IPS DF 4.7 (cell line): ENCODE data around the gene CRMP1.

Experiments
- DNase-seq: peaks from one replicate; pipeline ENCODE4 v3.0.0-alpha.2; 2013; ENCODE audit warnings: low spot score; ENCODE audit errors: extremely low read depth

The CRMP1 gene

DNA sequence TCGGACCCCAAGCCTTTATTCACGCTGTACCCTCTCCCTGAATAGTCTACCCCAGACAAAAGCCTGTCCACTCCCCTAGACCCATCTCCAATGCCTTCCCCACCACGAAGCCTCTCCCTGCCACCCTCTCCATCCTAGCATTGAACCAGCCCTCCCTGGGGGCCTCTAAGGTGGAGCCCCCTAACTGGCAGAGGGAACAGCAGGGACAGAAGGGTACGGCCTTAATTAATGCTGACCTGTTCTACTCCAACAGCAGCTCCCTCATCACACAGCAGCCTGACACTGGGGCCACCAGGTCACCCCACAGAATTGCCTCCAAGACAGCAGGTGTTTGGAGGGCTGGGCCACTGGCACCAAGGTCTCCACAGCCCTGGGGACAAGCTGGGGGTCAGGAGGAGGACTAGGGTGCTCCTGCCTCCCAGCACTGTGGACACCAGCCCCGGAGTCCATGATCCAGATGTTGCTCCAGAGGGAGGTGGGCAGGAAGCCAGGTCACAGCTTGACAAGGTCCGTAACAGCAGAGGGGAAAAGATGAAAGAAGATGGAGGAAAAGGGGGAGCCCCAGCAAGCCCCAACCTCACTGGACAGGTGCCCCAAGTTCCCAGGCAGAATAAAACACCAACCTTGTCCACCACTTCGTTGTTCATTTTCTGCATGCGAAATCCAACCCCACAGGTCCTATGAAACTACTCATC is 3.7 kb downstream of the CRMP1 start:
- no peak for DNase-seq

DNA sequence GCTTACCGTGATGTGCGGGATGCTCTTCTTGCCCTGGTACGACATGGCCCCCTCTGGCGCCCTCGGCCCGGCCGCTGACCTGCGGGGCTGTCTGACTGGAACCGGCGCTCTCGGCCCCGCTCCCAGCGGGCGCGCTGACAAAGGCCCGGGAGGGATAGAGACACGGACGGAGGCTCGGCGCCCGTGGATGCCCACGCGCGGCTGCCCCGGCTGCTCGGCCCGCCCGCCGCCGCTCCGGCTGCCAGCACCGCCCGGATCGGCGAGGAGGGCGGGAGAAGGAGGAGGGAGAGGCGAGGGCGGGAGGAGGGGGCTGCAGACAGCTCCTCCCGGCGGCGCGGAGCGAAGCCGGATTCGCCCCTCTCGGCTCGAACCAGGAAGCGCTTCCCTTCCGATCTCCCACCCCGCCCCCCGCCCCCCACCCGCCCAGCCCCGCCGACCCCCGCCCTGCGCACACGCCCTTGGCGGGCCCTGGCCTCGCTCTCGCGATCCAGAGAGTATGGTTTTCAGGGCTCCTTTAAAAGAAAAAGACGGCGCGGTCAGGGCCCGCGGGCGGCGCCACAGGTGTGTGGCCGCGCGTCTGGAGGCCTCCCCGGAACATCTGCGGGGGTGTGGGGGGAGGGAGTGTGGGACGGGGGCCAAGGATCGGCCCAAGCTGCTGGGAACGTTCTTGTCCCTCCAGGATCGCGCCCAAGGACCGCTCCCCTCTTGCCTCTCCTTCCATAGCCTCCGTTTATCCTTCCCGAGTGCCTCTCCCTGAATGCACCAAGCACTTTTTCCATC is 4.5 kb downstream of the CRMP1 start:
- DNase-seq = no peak

DNA sequence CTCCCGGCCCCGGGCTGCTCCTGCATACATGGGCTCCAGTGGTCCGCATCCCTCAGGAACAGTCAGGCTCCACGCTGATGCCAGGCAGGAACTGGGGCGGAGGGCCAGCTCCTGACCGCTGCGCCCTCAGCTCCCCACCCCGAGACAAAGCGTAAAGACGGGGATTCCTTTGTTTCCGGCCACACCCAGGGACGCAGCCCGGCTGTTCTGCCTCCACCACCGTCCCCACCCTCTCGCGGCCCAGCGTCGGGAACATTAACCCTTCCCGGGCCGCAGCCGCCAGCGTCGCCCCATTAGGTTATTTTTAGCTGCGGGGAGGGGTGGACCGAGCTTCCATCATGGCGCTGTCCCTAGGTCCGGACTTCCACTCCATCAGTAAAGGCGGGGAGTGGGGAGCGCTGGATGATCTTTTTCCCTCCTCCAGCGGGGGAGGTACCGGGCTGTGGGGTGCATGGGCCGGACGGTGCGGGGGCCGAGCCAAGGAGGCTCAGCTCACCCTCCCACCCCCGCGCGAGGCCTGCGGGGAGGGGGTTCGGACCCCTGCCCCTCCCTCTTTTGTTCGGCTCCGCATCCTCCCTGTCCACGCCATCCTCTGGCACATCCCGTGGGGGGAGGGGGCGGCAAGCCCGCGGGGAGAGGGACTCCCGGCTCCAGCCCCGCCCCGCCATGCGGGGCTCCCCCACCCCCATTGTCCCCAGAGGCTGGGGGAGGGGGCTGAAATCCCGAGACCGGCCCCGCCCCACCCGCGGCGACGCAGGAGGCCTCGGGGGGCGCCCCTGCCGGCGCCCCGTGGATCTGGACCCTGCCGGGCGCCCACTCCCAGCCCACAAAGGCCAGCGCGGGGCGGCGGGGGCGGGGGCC is 5.3 kb downstream of the CRMP1 start:
- DNase-seq = no peak

DNA sequence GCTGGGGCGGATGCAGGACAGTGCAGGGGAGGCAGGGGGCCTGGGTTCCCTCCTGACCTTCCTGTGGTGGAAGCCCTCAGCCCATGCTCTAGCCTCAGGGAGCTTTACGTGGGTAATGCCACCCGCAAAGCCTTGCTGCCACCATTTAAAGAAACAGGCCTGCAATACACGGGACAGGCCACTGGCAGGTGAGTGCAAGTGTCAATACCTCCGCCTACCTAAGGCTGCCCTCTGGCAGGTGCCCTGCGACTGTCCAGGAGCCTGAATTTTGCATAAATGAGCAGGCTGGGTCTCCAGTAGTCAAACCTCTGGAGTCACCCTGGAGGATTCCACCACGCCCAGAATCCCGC is 5.9 kb downstream of the CRMP1 start:
- no peak for DNase-seq

DNA sequence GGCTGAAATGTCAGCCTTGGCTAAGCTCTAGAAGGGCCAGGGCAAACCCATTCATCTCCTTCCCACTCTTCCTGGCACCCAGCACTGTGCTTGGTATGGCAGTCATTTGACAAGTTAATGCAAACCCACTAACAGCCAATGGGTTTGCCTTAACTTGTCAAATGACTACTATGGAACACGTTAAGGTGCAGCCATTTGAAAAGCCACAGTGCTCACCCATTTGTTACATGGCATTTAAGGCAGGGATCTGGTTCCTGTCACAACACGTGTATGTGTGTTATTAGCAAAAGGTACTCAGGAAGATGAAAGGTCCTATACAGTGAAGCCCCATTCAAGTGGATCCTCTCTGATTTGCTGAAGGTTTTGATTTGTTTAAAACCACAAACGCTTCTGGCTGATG is 7.2 kb downstream of the CRMP1 start:
- no peak for DNase-seq

DNA sequence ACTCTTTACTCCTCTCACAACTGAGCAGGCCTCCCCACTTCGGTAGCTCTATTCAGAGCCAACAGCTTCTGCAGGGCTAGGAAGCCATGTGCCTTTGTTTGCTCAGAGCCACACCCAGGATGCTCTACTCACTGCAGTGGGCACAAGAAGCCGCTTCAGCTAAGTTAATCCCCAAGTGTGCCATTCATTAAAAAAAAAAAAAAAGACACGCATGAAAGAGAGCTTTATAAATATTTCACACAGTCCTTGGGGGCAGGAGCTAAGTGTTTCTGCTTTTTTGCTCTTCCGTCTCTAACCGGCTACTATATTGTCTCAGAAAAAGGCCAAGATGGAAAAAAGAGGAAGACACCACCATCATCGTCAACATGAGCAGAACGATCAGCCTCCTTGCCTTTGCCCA is 8.1 kb downstream of the CRMP1 start:
- no peak for DNase-seq

DNA sequence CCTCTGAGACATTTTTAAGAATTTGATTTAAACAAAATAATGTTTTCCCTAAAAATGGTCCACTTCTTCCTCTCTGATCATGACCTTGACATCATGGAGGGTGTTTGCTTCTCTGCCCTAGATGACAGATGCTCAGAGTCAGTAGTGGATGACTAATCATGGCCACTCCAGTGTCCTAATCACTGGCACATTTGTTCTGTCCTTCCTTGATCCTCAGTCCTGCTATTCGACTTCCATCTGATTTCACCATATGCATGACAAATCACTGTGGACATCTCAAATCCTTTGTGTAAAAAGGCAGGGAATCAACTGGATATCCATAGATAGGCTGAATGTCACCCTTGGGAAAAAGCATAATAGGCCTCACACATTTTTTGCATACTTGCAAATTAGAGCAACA is 9.0 kb downstream of the CRMP1 start:
- DNase-seq = no peak

DNA sequence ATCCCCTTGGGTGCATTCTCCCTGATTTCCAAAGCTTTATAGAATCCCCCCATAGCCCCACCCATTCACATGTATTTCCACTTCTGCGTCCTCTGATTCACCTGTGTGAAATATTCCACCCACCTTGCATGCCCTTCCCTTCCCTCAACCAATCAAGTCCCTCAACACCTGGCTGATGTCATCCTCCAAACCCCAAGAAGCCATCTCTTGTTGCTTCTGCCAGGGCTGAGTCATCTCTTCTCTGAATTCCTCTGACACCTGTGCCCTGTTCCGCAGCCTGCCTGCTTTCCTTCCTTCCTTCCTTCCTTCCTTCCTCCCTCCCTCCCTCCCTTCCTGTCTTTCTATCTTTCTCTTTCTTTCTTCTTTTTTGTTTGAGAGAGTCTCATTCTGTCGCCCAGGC is 9.9 kb downstream of the CRMP1 start:
- no peak for DNase-seq

DNA sequence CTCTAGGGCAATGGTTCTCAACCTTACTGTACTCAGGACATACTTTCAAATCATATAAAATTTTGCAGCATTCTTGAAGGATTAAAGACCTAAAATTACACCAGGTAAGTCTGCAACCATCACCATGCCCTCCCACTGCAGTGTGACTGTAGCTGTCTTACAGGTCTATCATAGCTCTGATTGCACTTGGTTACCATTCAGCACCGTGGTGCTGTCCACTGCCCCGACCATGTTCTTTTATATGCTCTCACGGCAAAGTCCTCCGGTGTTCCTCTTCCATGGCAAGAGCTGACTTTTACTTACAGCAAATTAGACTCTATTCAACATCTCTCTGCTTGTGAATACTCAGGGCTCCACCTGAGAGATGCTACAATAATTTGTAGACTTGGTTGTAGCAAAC is 11.5 kb downstream of the CRMP1 start:
- no peak for DNase-seq

DNA sequence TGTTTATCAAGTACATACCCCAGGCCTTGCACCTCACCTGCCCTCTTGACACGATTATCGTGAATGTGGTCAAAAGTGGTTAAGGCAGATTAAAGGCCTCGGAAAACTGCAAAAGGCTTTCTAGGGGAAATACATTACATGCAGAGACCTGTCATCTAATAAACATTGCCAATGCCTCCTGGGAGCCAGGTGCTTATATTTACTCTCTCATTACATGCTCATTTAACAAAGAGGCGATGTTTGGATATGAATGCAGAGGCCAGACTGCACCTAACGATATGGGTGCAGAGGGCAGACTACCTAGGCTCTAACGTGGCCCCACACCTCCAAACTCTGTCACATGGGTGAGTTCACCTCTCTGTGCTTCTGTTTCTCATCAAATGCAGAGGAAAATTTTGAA is 14.5 kb downstream of the CRMP1 start:
- DNase-seq = no peak

DNA sequence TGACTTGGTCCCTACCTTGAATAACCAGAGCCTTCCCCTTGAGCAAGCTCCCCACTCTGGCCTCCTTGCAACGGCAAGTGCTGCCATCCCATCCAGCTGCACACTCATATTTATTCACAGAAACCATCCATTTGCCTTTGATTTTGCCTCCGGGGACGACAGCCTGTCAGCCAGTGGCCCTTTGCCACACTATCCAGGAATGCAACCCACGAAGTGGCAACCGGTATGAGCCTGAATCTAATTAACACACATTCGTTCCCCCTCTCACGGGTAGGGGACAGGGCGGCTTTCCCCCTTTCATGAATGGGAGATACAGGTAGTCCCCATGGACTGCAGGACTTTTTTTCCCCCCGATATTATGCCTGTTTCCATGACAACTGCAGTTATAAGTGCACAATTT is 15.5 kb downstream of the CRMP1 start:
- DNase-seq = no peak

DNA sequence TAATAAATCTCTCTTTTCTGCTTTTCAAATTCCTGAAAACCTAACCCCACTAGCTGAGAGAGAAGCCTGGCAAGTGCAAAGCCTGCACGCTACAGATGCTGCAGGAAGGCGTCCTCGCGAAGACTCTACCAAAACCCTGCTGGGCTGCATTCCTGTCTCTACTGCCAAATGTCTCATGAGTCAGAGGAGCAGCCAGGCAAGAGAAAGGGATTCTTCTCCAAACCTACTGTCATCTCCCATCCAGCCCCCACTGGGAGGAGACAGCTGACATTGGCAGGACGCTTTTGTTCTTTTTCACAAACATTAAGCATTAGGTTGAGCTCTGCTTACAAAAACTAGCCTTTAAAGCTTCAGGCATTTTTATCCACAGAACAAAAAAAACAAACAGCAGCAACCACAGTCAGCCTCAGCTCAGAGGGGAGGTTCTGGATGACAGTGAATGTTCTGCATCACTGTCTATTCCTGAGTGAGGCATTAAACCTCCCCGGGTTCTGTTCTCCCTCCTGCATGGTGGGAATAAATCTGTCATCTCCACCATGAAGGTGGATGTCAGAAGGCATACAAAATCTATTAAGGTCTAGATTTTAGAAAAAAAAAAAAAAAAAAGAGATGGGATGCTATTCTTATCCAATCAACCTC is 18.0 kb downstream of the CRMP1 start:
- DNase-seq = no peak

DNA sequence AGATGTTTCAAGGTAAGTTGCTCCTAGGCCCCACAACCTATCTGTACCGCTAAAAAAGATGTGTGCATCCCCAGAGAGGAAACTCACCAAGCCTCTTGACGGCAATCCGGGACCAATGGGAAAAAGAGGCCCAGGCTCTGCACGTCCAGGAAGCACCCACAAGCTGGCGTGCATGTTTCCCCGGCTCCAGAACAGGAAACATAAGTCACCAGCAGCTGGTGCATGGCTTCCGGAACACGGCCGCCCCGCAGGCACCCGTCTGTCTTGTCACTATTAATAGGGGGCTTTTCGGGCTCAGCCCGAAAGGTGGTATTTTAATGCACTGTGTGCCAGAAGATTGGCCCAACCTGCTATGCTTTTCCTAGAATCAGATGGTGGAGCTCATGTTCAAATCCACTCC is 22.2 kb downstream of the CRMP1 start:
- no peak for DNase-seq

DNA sequence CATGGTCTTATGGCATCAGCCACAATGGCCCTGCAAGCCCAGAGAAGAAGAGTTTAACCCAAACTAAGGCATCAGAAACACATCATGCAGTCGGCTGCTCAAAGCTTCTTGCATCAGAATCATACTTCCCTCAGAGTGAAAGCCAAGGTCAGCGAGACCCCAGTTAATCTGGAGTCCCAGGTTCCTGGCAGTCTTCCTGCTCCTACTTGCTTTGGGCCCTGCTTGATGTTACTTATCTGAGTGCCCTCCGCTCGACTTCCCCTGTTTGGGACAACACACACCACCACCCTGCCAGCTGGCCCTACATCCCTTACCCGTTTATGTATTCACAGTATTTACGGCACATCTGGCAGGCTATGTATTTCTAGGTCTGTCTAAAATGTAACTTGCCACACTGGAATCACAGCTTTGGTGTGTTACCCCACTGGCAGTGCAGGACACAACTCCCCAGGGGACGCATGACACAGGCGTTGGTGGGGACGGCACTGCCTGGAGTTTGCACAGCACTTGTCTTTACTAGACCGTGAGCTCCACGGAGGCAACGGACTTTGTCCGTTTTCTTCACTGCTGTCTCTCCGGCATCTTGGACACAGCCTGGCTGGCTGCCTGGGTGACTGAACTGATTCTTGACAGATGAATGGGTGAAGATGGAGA is 22.8 kb downstream of the CRMP1 start:
- DNase-seq = no peak

DNA sequence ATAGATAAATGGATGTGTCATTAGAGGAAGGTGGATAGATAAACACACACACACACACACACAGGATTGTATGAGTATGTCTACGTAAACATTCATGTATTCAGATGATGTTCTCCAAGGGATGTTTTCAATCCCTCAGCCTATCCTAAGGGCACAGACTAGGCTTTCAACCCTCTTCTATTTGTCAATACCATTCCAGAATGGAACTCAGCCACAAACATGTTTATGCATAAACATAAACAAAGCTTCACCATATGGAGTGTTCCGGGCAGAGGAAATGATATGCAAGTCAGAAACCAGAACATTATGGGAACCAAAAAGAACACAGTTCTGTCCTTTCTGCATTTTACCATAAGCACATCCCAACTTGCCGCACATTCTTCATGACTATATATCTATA is 25.0 kb downstream of the CRMP1 start:
- no peak for DNase-seq

DNA sequence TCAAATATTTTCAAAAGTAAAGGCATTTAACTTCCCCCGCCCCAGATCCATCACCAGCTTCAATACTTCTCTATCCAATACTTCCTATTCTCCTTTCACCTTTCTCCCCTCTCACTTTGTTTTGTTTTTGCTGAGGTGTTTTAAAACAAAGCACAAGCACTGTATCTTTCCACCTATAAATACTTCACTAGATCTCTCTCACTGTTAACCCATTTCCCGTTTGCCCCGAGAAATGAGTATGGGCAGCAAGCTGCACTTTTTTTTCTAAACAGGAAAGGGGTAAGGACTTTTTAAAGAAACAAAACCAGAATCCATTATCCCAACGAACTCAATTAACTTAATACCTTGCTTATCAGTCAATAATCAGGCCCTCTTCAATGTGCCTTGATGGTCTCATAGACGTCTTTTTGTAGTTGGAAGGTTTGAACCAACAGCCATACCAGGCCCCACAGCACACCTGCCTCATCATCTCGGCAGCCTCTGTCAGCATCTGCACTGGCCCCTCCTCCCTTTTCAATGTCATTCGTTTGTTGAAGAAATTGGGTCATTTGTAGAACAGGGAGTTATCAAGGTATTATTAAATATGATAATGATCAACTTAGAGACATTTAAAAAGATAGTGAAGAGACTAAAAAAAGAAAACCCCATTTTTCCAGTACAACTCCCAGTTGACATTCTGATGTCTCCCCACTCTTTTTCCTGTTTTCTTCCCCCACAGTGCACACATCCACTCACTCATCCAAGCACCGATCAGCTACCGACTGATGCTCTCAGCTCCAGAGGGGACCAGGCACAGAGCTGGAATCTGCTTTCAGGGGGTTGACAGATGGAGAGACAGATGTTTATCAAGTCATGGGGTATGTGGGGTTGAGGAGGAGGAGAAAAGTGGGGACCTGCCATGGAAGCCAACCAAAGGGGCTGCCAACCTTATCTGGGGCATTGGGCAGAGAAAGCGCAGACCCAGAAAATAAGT is 25.8 kb downstream of the CRMP1 start:
- no peak for DNase-seq

DNA sequence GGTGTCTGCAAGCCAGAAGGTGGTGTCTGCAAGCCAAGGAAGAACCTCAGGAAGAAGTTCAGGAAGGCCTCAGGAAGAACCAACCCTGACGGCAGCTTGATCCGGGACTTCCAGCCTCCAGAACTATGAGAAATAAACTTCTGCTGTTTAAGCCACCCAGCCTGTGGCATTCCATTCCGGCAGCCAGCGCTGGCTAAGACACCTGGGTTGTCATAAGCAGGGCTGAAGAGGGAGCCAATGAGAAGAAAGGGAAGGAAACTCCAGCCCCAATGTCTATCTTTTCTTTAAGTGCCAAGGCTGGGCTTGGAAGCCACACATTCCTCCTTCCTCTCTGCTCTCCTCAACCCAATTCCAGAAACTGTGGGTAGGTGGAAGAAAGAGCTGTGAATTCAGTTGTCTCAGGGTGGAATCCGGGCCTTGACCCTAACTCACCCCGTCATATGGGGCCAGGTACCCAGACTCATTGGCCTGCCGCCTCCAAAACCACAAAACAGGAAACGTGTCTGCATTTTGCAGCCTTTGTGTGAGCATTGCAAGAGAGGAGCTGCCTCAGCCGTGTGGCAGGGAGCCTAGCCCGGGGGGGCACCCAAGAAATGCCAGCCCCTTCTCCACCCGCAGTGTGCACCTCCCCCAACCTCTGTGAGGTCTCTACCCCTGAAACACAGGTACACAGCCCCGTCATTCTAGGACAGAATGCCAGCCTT is 26.8 kb downstream of the CRMP1 start:
- no peak for DNase-seq

DNA sequence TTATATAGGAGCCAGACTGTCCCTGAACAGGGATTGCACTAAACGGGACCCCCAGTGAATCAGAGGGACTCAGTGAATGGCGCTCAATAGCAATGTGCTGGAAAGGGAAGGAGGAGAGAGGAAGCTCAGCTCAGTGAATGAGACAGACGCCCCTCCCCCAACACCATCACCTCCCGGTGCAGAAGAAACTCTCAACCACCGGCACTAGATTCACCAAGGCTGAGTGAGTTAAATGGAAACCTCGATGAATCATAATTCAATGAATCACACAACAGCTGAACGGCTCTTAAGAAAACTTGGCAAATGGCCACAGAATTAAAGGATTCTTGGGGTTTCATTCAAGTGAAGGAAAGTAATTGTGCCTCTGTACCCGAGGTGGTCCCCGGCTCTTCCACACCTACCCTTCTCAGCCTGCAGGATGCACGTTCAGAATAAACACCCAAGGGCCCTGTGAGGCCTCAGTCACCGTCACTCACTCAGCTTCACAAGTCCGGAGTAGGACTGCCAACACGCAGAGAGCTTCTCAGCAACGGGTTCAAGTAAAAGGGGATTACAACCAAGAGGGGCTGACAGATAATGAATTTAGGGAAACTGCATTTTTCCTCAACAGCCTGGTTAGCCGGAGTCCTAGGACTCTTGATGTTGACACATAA is 29.3 kb downstream of the CRMP1 start:
- DNase-seq = no peak
